Measurements from ENCODE around the gene PRCD. TPM values are rescaled to one million over a fixed set of nuclear protein-coding genes. Genes with fewer than 3 reads are reported as not detected.

PRCD gene
- total and polyA plus RNA-seq, 2 experiments from 2014 or later = 0.43 to 3.4 TPM

- no peak overlapping the region for H3K4me2 ChIP-seq (ENCODE audit: unreplicated experiment)
- H3K27ac ChIP-seq = peak overlapping the region; percentile 57; the same call in 1 of the 2 replicates
- H4K20me1 ChIP-seq (ENCODE audit: insufficient read depth) = no peaks in the 10 kb centered on the region
- H3K27me3 ChIP-seq (replicated peaks; ENCODE audit: insufficient read depth) = no peaks in the 10 kb centered on the region
- 73 to 81% methylated on average over 3 to 4 of the region's 4 CpGs for WGBS, 2 experiments (ENCODE audit: low coverage in 1 of 2, low lambda C conversion rate in 2 of 2, missing lambda C conversion rate in 2 of 2)
- H3K9ac ChIP-seq = no peak overlapping the region
- no peak for DNase-seq
- TF ChIP-seq EZH2phosphoT487 (IDR thresholded peaks at IDR 0.05; ENCODE audit: insufficient read depth, low read depth) = no peak
- no peak for TF ChIP-seq EZH2 (IDR thresholded peaks at IDR 0.05; ENCODE audit: insufficient read depth, poor library complexity, severe bottlenecking)
- no peaks in the 10 kb centered on the region for H3K36me3 ChIP-seq (ENCODE audit: low read depth)
- peaks cover 6% of the 10 kb centered on the region; the same call in 1 of the 2 replicates for H3F3A ChIP-seq (ENCODE audit: insufficient read depth)
- H2AFZ ChIP-seq = no peak overlapping the region
- H3K79me2 ChIP-seq (ENCODE audit: insufficient read depth) = peaks cover 5% of the 10 kb centered on the region
- peaks cover 9% of the 10 kb centered on the region for H3K4me1 ChIP-seq (ENCODE audit: insufficient read depth)
- no peaks in the 10 kb centered on the region for H3K9me2 ChIP-seq (ENCODE audit: insufficient read depth)
- in situ Hi-C loops (cut with MboI) = loop anchor here (25.0 kb wide), 1 partner anchor 88 kb away; the partner anchor contains the start of gene ST6GALNAC2
- no peaks in the 10 kb centered on the region for H3K9me3 ChIP-seq (ENCODE audit: low read depth)
- H3K4me3 ChIP-seq = no peak overlapping the region
These were observed 41.0 kb upstream of the PRCD start for GRCh38 chr17:76498876-76499251.

GRCh38 chr17:76499267-76499667 lies 40.6 kb upstream of the PRCD start:
- TF ChIP-seq EZH2 (IDR thresholded peaks at IDR 0.05; ENCODE audit: insufficient read depth, poor library complexity, severe bottlenecking) (no peak), EZH2phosphoT487 (IDR thresholded peaks at IDR 0.05; ENCODE audit: insufficient read depth, low read depth) (no peak)
- Histone ChIP-seq H3K27me3 (replicated peaks; ENCODE audit: insufficient read depth) (no peaks in the 10 kb centered on the region), H3K9ac (no peak overlapping the region), H3F3A (ENCODE audit: insufficient read depth) (peaks cover 6% of the 10 kb centered on the region; the same call in 1 of the 2 replicates), H3K4me2 (ENCODE audit: unreplicated experiment) (no peak overlapping the region), H3K4me1 (ENCODE audit: insufficient read depth) (peaks cover 9% of the 10 kb centered on the region), H3K4me3 (no peak overlapping the region), H3K36me3 (ENCODE audit: low read depth) (no peaks in the 10 kb centered on the region), H3K9me3 (ENCODE audit: low read depth) (no peaks in the 10 kb centered on the region), H2AFZ (no peak overlapping the region), H4K20me1 (ENCODE audit: insufficient read depth) (no peaks in the 10 kb centered on the region), H3K79me2 (ENCODE audit: insufficient read depth) (peaks cover 5% of the 10 kb centered on the region), H3K9me2 (ENCODE audit: insufficient read depth) (no peaks in the 10 kb centered on the region), H3K27ac (no peak overlapping the region)
- WGBS, 2 experiments (ENCODE audit: low coverage in 1 of 2, low lambda C conversion rate in 2 of 2, missing lambda C conversion rate in 2 of 2) = 85 to 94% methylated on average over 5 of the region's 5 CpGs
- in situ Hi-C loops (cut with MboI) = loop anchor here (25.0 kb wide), 1 partner anchor 88 kb away; the partner anchor contains the start of gene ST6GALNAC2
- DNase-seq = no peak

- Histone ChIP-seq H3K27ac (no peak overlapping the region), H3K36me3 (ENCODE audit: low read depth) (no peaks in the 10 kb centered on the region), H3K4me1 (ENCODE audit: insufficient read depth) (peaks cover 9% of the 10 kb centered on the region), H2AFZ (no peak overlapping the region), H3K9ac (peak overlapping the region; percentile 68), H3K4me2 (ENCODE audit: unreplicated experiment) (peak overlapping the region; percentile 63), H3K27me3 (replicated peaks; ENCODE audit: insufficient read depth) (no peaks in the 10 kb centered on the region), H3K79me2 (ENCODE audit: insufficient read depth) (peaks cover 5% of the 10 kb centered on the region), H3K9me3 (ENCODE audit: low read depth) (no peaks in the 10 kb centered on the region), H3K4me3 (peak overlapping the region; percentile 74), H3K9me2 (ENCODE audit: insufficient read depth) (no peaks in the 10 kb centered on the region), H4K20me1 (ENCODE audit: insufficient read depth) (no peaks in the 10 kb centered on the region), H3F3A (ENCODE audit: insufficient read depth) (peaks cover 6% of the 10 kb centered on the region; the same call in 1 of the 2 replicates)
- TF ChIP-seq EZH2 (IDR thresholded peaks at IDR 0.05; ENCODE audit: insufficient read depth, poor library complexity, severe bottlenecking) = no peak
- TF ChIP-seq EZH2phosphoT487 (IDR thresholded peaks at IDR 0.05; ENCODE audit: insufficient read depth, low read depth) = no peak
- no peak for DNase-seq
- in situ Hi-C loops (cut with MboI) = no loop called here
- 79 to 81% methylated on average over 17 of the region's 17 CpGs for WGBS, 2 experiments (ENCODE audit: low coverage in 1 of 2, low lambda C conversion rate in 2 of 2, missing lambda C conversion rate in 2 of 2)
These were observed 39.6 kb upstream of the PRCD start for GRCh38 chr17:76500074-76500746.

GRCh38 chr17:76500747-76501017 lies 39.2 kb upstream of the PRCD start:
- Histone ChIP-seq H3K79me2 (ENCODE audit: insufficient read depth) (peaks cover 5% of the 10 kb centered on the region), H3K36me3 (ENCODE audit: low read depth) (no peaks in the 10 kb centered on the region), H3K9me2 (ENCODE audit: insufficient read depth) (no peaks in the 10 kb centered on the region), H3K4me3 (peak overlapping the region; percentile 74), H2AFZ (peak overlapping the region; percentile 83), H3K9ac (peak overlapping the region; percentile 68), H3F3A (ENCODE audit: insufficient read depth) (peaks cover 6% of the 10 kb centered on the region; the same call in 1 of the 2 replicates), H3K4me1 (ENCODE audit: insufficient read depth) (peaks cover 9% of the 10 kb centered on the region), H3K27ac (no peak overlapping the region), H3K27me3 (replicated peaks; ENCODE audit: insufficient read depth) (no peaks in the 10 kb centered on the region), H4K20me1 (ENCODE audit: insufficient read depth) (no peaks in the 10 kb centered on the region), H3K4me2 (ENCODE audit: unreplicated experiment) (peak overlapping the region; percentile 63), H3K9me3 (ENCODE audit: low read depth) (no peaks in the 10 kb centered on the region)
- TF ChIP-seq EZH2phosphoT487 (IDR thresholded peaks at IDR 0.05; ENCODE audit: insufficient read depth, low read depth) = no peak
- no peak for TF ChIP-seq EZH2 (IDR thresholded peaks at IDR 0.05; ENCODE audit: insufficient read depth, poor library complexity, severe bottlenecking)
- DNase-seq = no peak
- WGBS, 2 experiments (ENCODE audit: low coverage in 1 of 2, low lambda C conversion rate in 2 of 2, missing lambda C conversion rate in 2 of 2) = 31 to 41% methylated on average over 10 of the region's 10 CpGs
- in situ Hi-C loops (cut with MboI) = no loop called here

Measured in GM23248 (cell line).